ENCODE measurements around the gene STAT3.
"Not testable (repeated sequence)": the region's sequence is repeated elsewhere in the genome, so short reads cannot be mapped to it uniquely, and the experiment has no call there.

Gene STAT3

GRCh38 chr17:42276609-42277341, 111.5 kb downstream of the STAT3 start:
- no peak for DNase-seq (ENCODE audit: low spot score)

GRCh38 chr17:42276359-42276608, 112.0 kb downstream of the STAT3 start, which contains the start of gene STAT5B:
Gene STAT5B, minus strand, starts transcription at chr17:42276391. Its CDS starts 44,264 bp downstream, at chr17:42232127.
- DNase-seq (ENCODE audit: low spot score) = peak; percentile 99

- peak; percentile 79 for DNase-seq (ENCODE audit: low spot score)
Observed at GRCh38 chr17:42275527-42276358, 112.5 kb downstream of the STAT3 start.

- no peak for DNase-seq (ENCODE audit: low spot score)
Observed at GRCh38 chr17:42274812-42275526, 113.3 kb downstream of the STAT3 start.

GRCh38 chr17:42274253-42274542, 114.0 kb downstream of the STAT3 start:
- DNase-seq (ENCODE audit: low spot score) = no peak

- DNase-seq (ENCODE audit: low spot score) = no peak
Observed at GRCh38 chr17:42273474-42274252, 114.6 kb downstream of the STAT3 start.

- DNase-seq (ENCODE audit: low spot score) = no peak
Observed at GRCh38 chr17:42272162-42272907, 115.9 kb downstream of the STAT3 start.

- no peak for DNase-seq (ENCODE audit: low spot score)
Observed at GRCh38 chr17:42271779-42272035, 116.5 kb downstream of the STAT3 start.

- DNase-seq (ENCODE audit: low spot score) = no peak
Observed at GRCh38 chr17:42271006-42271778, 117.0 kb downstream of the STAT3 start.

GRCh38 chr17:42270596-42270995, 117.6 kb downstream of the STAT3 start:
- DNase-seq (ENCODE audit: low spot score) = no peak

- DNase-seq (ENCODE audit: low spot score) = no peak
Observed at GRCh38 chr17:42270170-42270535, 118.1 kb downstream of the STAT3 start.

GRCh38 chr17:42268236-42268635, 120.0 kb downstream of the STAT3 start:
- no peak for DNase-seq (ENCODE audit: low spot score)

- no peak for DNase-seq (ENCODE audit: low spot score)
Observed at GRCh38 chr17:42266918-42267766, 121.1 kb downstream of the STAT3 start.

GRCh38 chr17:42266462-42266861, 121.8 kb downstream of the STAT3 start:
- no peak for DNase-seq (ENCODE audit: low spot score)

- not testable (repeated sequence) for DNase-seq (ENCODE audit: low spot score)
Observed at GRCh38 chr17:42264366-42264765, 123.9 kb downstream of the STAT3 start.

Data from D341Med (cell line).